NCI-H2081 (cell line): ENCODE results near the gene GPR62.
"Not testable (repeated sequence)": the region's sequence is repeated elsewhere in the genome, so short reads cannot be mapped to it uniquely, and the experiment has no call there.

Source experiments
- DNase-seq, 2 experiments: peaks; one replicate each; lab custom pipeline; 2025; lab: John Stamatoyannopoulos, UW

Gene GPR62, protein sequence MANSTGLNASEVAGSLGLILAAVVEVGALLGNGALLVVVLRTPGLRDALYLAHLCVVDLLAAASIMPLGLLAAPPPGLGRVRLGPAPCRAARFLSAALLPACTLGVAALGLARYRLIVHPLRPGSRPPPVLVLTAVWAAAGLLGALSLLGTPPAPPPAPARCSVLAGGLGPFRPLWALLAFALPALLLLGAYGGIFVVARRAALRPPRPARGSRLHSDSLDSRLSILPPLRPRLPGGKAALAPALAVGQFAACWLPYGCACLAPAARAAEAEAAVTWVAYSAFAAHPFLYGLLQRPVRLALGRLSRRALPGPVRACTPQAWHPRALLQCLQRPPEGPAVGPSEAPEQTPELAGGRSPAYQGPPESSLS

DNA sequence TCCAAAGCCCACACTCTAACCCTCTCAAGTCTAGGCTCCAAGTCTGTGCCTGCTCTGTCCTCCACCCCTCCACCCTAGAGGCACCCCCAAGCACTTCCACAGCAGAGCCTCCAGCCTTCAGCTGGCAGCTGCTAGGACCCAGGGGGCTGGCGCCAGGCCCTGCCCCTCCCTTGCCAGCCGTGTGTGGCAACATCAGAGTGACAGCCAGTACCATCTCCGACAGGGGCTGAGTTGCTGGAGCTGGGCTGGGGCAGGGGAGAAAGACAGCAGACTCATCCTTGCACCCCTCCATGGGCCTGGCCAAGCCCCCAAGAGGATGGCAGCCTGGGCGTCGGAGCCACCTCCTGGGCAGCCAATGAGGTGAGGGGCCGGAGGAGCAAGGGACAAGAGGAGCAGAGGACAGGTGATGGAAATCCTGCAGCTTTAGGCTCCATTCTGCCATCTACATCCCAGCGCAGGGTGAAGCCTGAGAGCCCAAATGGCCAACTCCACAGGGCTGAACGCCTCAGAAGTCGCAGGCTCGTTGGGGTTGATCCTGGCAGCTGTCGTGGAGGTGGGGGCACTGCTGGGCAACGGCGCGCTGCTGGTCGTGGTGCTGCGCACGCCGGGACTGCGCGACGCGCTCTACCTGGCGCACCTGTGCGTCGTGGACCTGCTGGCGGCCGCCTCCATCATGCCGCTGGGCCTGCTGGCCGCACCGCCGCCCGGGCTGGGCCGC, at the start of gene GPR62:
Gene GPR62, plus strand, starts transcription at position 207 of the 718 bp plus-strand sequence. Its CDS starts 272 bp downstream, at position 479.
- DNase-seq, result no peak

DNA sequence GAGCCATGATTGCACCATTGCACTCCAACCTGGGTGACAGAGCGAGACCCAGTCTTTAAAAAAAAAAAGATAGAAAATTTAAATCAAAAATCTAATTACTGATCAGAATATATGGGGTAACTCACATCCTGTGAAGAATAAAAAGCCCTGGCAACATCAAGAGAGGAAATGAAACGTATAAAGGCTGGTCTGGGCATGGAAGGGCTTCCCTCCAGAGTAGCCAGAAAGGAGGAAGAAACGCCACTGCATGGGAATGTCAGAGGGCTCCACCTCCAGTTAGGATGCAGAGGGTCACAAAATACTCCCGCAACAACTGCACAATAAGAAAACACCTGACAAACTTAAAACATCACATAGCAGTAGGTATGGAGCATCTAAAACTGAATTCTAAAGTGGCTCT, 47.2 kb upstream of the GPR62 start:
- no peak for DNase-seq

- no peak for DNase-seq
These were observed 38.8 kb upstream of the GPR62 start for GRCh38 chr3:51916418-51916817.

DNA sequence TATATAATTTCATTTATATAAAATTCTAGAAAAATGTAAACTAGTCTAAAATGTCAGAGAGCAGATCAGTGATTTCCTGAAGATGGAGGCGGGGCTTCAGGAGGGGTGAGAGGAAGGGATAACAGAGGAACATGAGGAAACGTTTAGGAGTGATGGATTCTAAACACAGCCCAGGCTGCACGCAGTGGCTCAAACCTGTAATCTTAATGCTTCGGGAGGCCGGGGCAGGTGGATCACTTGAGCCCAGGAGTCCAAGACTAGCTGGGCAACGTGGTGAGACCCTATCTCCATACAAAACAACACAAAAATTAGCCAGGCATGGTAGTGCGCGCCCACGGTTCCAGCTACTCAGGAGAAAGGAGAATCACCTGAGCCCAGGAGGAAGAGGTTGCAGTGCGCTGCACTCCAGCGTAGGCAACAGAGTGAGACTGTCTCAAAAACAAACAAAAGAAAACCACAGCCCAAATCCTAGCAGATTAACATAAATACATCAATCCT, 34.1 kb upstream of the GPR62 start:
- no peak for DNase-seq

DNA sequence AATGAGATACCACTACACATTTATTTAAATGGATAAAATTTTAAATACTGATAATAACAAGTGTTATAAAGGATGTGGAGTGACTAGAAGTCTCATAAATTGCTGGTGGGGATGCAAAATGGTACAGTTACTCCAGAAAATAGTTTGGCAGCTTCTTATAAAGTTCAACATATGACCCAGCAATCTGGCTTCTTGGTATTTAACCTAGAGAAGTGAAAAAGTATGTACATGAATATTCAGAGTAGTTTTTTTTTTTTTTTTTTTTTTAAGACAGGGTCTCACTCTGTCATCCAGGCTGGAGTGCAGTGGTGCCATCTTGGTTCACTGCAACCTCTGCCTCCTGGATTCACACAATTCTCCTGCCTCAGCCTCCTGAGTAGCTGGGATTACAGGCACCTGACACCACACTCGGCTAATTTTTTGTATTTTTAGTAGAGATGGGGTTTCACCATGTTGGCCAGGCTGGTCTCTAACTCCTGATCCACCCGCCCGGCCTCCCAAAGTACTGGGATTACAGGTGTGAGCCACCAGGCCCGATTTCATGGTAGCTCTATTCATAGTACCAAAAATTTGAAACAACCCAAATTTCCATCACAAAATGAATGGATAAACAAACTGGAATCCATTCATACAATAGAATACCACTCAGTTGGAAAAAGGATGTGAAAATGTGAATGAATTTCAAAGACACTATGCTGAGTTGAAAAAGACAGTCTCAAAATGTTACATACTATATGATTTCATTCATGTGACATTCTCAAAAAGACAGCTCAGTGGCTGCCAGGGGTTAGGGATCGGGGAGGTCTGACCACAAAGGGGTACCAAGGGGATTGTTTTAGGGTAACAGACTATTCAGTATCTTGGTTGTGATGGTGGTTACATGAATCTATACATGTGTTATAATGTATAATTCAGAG, 27.9 kb upstream of the GPR62 start:
- DNase-seq, result no peak

DNA sequence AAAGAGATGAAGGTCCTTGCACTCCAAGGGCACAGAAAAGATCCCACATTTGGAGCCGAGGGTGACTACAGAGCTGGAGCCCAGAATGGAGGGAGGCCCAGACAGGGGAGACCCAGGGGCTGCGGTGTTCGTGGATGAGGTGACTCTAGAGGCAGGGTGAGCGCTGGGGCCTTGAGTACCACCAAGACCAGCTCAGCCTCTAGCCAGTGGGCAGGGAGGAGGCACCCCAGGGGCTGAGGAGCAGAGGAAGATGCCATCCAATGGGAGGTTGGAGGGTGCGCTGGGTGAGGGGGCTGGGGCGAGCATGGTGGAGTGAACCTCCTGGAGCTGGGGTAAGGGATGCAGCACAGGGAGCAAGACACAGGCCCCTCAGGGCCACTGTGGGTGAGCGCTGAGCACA, 26.7 kb upstream of the GPR62 start:
- no peak for DNase-seq

- DNase-seq, result not testable (repeated sequence)
These were observed 26.2 kb upstream of the GPR62 start for GRCh38 chr3:51928981-51929380.

- DNase-seq, result no peak
These were observed 25.7 kb upstream of the GPR62 start for GRCh38 chr3:51929420-51930003.

- no peak for DNase-seq
These were observed 24.7 kb upstream of the GPR62 start for GRCh38 chr3:51930439-51930838.

DNA sequence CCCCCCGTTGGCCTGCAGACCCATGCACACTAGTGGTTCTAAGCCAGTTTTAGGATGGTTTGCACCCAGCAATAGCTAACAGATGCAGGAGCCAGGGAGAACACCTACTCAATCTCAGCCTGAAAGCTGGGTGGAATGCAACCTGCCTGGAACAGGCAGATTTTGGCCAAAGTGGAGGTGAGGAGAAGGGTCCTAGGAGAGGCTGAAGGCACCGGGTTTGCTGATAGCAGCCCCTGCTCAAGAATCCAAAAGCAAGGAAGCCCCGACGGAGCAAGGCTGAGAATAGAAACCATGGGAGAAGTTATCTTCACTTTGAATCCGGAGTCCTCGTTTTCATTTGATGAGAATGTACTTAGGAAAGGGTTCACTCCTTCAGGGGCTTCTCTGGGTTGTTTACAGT, 23.4 kb upstream of the GPR62 start:
- DNase-seq, result no peak

DNA sequence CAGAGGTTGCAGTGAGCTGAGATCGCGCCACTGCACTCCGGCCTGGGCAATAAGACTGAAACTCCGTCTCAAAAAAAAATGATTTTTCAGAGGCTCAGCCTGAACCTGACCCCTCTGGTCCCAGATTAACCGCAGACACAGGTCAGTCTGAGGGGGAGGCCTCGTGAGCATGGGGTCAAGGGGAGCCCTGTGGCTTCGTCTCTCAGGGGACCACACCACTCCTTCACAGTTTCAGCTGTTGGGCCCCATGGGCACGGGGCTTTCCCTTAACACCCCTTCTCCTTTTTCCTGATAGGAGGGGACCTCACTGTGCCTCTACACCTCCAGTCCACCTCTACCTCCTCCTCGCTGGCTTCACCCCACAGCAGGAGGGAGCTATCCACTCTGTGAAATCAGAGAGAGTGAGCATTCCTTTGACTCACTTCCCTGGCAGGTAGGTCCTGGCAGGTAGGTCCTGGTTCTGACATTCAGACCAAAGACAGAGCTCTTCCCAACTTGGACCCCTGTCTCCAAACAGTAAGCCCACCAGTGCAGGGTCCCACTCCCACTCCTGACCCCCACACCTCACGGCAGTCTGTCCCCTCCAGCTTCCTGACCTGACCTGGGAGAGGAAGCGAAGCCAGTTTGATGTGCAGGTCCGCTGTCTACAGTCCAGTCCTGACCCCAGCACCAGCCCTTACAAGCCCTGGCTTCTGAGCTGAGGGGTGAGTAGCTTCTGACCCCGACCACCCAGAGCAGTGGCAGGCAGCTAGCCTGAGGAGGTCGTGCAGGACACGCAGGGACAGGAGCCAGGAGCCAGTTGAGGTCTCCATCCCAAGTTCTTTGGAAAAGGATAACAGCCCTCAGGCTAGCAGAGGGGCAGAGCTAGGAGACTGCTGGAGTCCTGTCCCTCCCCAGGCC, 22.5 kb upstream of the GPR62 start:
- no peak for DNase-seq

- no peak for DNase-seq
These were observed 21.6 kb upstream of the GPR62 start for GRCh38 chr3:51933471-51934138.

GRCh38 chr3:51934139-51934850, 20.9 kb upstream of the GPR62 start:
- no peak for DNase-seq

GRCh38 chr3:51934991-51935885, 19.9 kb upstream of the GPR62 start:
- no peak for DNase-seq

- DNase-seq, result no peak
These were observed 19.1 kb upstream of the GPR62 start for GRCh38 chr3:51935886-51936755.

DNA sequence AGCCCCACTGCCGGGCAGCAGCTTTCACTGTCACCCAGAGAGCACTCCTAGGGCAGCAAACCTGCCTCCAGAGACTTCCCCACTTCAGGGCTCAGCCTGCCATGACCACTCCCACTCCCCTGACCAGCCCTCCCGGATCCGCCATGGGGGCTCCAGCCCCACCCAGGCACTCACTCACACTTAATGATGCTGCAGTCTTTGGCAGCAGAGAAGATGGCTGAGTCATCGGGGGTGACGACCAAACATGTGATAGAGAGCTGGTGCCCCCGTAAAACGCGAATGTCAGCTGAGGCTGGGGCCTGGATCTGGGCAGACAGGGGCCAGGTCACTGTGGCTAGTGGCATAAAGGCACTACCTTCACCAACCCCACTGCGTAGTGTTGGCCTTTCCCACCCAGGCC, 18.2 kb upstream of the GPR62 start:
- no peak for DNase-seq

GRCh38 chr3:51937611-51938450, 17.4 kb upstream of the GPR62 start:
- DNase-seq, result no peak
